ENCODE data around the gene STOM.
"Not testable (repeated sequence)": the region's sequence is repeated elsewhere in the genome, so short reads cannot be mapped to it uniquely, and the experiment has no call there.

The STOM gene, protein sequence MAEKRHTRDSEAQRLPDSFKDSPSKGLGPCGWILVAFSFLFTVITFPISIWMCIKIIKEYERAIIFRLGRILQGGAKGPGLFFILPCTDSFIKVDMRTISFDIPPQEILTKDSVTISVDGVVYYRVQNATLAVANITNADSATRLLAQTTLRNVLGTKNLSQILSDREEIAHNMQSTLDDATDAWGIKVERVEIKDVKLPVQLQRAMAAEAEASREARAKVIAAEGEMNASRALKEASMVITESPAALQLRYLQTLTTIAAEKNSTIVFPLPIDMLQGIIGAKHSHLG

DNA sequence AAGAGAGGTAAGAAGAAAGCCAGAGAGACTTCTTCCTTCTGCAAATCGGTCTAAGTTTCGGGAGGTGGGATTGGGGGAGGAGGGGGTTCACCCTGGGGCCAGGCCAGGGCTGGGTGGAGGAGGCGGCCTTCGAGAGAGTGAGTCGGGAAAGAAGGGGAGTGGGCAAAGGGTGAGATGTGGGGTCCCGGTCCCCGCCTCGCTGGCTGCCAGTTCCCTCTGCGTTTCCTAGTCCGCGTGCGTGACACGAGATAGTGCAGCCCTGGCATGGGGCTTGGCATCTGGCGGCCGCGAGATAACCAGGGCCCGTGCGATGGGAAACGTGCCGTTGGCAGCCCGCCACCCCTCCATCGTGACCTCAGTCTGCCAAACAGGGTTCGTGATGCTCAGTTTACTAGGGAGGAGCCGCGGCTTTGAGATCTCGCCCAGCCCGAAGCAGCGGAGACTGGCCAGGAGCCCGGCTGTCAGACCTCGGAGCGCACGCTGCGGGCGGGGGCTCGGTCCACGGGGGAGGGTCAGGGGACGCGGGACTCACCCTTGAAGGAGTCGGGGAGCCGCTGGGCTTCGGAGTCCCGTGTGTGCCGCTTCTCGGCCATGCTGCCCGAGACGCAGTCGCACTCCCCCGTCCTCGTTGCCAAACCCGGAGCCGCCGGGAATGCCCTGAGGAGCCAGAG, at the start of gene STOM:
Gene STOM, minus strand, starts transcription at position 656 of the 671 bp plus-strand sequence. Its CDS starts 63 bp downstream, at position 593.
- peak; percentile 69 for DNase-seq (ENCODE audit: low spot score)

DNA sequence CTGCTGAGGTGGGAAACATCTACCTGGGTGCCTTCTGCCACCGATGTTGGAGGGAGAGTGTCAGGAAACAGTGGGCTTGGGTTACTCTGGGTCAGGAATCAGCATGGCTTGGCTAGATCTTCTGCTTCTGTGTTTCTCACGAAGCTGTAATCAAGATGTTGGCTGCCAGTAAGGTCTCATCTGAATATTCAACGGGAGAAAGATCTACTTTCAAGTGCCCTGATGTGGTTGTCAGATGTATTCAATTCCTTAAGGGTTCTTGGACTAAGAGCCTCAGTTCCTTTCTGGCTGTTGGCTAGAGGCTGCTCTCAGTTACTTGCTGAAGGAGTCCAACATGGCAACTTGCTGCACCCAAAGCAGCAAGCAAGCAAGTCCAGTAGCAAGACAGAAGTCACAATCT, 41.9 kb upstream of the STOM start:
- no peak for DNase-seq (ENCODE audit: low spot score)

DNA sequence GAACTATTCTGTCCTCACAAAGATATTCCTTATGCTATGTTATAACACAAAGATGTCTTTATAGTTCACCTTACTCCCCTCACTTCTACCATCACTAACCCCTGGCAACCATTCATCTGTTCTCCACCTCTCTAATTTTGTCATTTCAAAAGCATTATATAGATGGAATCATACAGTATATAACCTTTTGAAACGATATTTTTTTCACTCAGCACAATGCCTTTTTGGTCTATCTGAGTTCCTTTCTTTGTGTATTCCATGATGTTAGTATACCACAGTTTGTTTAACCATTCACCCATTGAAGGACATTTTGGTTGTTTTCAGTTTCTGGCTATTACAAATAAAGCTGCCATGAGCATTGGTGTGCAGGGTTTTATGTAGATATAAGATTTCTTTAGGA, 35.8 kb upstream of the STOM start:
- DNase-seq (ENCODE audit: low spot score) = no peak

DNA sequence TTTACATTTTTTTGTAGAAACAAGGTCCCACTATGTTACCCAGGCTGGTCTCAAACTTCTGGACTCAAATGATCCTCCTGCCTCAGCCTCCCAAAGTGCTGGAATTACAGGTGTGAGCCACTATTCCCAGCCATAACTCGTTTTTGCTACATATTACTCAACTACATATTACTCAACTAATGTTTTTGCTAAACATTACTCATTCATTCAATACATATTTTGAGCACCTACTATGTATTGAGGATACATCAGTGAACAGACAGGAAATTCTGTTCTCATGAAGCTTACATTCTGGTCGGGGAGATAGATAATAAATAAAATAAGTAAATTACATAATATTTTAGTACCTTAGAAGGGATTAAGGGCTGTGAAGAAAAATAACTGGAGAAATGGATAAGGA, 34.9 kb upstream of the STOM start:
- DNase-seq (ENCODE audit: low spot score) = no peak

DNA sequence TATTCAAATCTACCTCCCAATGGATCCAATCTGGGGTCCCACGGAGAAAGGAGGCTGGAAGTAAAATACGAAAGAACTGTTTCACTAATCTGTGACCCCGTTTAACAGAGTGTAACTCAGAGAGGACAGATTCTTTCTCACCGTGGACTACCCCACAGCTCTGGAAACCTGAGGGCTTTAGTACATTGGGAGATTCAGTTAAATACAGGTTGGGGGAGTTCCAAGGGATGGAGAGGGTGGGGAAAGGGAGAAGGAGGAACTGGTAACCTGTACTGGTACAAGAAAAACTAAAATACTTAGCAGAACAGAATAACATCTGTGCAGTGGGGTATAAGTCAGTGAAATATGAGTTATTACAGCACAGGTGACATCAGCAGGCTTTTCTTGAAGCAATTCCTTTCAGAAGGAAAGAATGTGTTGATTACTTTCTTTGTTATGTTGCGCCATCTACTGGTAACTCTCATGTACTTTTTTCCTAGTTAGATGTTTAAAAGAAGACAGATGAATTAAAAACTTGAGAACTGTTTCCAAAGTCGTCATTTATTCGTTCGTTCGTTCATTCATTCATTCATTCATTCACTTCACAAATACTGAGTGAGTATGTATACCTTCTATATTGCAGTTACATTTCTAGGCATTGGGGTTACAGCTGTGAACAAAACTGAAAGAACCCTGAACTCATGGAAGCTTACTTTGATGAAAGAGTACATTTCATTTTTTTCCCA, 30.0 kb upstream of the STOM start:
- peak; percentile 80 for DNase-seq (ENCODE audit: low spot score)

DNA sequence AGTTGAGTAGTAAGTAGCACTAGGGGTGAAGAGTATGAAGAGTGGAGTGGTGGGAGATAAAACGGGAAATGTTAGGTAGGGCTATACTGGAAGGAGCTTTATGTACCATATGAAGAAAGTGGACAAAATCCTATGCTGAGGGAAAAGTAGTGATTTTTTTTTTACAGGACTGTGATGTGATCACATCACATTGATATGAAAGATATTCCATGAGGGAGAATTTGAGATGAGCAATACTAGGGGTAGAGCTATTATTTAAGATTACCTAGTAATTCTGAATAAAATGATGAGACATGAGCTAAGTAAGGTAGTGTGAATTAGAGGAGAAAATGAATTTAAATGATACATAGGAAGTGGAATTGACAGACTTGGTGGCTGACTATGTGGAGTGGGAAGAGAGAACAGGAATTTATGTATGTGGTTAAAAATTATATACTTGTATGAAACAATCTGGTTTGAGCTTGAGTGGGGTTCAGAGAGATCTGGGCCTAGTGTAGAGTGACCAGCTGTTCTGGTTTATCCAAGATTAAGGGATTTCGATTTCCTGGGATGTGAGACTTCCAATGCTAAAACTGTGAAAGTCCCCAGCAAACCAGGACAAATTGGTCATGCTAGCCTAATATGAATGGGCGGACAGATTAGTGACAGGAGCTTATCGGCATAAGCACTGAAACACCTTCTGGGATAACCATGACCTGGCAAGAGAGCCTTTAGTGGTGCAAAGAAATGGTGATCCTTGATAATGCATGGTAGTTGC, 29.3 kb upstream of the STOM start:
- DNase-seq (ENCODE audit: low spot score) = no peak

DNA sequence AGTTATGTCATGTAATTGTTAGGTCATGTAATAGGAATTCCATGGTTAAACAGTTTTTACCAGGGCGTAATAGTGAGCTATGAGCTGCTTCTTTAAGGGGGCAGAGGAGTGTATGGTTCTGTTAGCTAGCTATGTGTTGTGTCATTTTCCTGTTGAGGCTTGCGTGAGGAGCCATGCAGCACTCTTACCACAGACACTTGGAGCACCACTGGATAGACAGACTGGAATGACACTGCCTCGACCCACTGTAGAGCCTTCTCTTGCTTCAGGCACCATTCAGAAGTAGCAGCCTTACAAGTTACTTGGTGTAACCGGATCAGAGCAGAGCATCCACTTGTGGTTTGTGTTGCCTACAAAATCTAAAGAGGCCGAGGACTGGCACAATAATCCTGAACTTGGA, 28.3 kb upstream of the STOM start:
- DNase-seq (ENCODE audit: low spot score) = peak; percentile 78

DNA sequence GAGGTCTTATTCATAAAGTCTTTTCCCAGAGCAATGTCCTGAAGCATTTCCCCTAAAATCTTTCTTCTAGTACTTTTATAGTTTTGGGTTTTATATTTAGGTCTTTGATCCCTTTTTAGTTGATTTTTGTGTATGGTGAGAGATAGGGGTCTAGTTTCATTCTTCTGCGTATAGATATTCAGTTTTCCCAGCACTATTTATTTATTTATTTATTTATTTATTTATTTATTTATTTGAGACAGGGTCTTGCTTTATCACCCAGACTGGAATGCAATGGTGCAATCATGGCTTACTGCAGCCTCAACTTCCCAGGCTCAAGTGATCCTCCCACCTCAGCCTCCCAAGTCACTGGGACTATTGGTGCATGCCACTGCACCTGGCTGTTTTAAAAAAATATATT, 27.2 kb upstream of the STOM start:
- DNase-seq (ENCODE audit: low spot score) = not testable (repeated sequence)

DNA sequence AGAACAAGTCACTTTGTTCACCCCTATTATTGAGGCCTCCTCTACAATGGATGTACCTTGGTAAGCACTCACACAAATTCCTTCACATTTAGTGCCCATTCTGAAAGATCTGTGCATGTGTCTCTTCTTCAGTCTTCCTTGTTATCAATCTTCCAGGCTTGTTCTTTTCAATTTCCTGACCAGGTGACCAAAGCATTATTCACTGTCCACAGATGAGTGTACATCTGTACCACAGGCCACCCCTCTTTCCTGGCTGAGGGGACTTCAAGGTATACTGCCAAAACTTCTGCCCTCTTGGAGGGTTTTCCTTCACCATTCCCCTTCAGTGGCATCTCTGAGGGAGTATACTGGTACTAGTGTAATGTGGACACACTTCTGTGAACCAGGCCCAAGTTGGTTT, 25.5 kb upstream of the STOM start:
- no peak for DNase-seq (ENCODE audit: low spot score)

DNA sequence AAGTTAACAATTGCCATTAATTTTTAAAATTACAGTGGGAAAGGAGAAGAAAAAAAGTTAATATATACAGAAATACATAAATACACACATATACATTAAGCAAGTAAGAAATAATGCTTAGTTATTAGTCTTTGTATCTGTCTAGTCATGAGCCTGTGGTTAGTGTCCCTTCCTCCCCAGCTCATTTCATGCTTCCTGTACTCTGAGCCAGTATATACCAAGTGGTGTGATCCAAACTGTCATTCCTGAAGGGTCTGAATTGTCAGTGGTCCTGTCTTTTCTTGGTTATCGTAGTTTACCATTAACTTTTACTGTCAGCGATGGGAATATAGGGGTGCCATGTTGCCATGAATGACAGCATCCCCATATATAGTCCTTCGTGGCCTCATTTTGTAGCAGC, 24.2 kb upstream of the STOM start:
- no peak for DNase-seq (ENCODE audit: low spot score)

DNA sequence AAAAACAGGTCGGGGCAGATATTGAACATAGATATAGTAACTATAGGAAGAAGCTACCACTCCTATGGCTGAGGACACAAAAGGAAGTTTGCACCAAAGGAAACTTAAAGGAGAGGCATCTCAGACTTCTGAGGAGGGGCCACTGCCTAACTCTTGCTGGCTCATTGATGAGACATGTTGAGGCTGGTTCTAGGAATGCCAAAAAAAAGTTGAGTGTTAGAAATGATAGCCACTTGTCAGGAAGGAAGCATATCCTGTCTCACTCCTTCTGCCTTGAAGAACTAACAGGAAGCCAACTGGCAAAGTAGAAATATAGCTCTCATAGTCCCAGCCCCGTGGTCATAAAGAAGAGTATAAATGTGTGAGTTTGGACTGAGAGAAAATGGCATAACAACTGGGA, 23.3 kb upstream of the STOM start:
- DNase-seq (ENCODE audit: low spot score) = peak; percentile 41

DNA sequence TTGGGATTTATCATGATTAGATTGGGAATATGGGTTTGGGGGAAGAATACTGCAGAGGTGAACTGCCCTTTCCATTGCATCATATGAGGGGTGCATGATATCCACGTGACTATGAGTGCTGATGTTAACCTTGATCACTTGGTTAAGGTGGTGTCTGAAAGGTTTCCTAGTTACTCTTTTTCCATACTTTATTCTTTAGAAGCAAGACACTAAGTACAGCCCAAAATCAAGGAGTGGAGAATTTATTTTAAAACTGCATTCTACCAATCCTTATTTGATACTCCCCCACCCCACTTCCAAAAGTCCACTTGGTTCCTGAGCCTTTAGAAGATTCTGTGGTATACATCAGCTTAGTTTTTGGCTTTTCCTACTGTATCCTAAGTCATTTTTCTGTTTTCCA, 20.3 kb upstream of the STOM start:
- no peak for DNase-seq (ENCODE audit: low spot score)

DNA sequence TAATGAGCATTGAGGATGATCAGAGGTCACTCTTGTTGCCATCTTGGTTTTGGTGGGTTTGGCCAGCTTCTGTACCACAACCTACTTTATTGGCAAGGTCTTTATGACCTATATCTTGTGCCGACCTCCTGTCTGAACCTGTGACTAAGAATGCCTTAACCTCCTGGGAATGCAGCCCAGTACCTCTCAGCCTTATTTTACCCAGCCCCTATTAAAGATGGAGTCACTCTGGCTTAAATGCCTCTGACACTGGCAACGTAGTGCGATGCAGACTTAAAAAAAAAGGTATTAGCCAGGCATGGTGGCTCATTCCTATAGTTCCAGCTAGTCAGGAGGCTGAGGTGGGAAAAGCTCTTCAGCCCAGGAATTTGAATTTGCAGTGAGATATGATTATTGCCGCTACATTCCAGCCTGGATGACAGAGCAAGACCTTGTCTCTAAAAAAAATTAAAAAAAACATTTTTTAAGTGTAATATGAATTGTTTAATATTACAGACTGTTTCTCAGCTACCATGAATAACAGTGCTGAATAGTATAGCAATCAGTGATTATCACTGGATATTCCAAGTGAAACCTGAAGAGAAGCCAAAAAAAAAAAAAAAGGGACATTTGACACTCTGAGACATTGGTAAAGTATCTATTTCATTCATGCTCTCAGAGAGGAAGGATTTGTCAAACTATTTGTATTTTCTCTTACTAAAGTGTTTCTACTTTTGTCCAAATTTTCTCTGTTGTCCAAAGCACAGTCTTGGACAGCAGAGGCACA, 18.3 kb upstream of the STOM start:
- no peak for DNase-seq (ENCODE audit: low spot score)

DNA sequence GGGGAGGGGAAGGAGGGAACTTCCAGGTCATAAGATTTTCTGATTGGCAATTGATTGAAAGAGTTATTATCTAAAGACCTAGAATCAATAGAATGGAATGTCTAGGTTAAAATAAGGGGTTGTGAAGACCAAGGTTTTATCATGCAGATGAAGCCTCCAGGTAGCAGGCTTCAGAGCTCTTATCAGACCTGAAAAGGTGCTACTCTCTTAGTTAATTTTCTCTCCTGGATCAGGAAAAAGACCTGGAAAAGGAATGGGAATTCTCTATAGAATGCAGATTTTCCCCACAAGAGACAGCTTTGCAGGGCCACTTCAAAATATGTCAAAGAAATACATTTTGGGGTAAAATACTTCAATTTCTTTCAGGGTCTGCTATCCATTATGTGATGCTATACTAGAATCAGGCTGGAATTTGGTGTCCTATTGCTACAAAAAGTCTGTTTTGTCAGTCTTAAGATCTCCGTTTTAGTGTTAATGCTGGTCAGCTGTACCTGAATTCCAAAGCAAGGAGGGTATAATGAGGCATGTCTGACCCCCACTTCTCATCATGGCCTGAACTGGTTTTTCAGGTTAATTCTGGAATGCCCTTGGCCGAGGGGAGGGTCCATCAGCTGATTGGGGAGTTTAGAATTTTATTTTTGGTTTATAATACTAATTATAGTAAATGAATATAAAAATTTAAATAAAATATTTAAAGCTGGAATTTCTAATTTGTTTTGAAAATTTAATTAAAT, 16.6 kb upstream of the STOM start:
- DNase-seq (ENCODE audit: low spot score) = no peak

DNA sequence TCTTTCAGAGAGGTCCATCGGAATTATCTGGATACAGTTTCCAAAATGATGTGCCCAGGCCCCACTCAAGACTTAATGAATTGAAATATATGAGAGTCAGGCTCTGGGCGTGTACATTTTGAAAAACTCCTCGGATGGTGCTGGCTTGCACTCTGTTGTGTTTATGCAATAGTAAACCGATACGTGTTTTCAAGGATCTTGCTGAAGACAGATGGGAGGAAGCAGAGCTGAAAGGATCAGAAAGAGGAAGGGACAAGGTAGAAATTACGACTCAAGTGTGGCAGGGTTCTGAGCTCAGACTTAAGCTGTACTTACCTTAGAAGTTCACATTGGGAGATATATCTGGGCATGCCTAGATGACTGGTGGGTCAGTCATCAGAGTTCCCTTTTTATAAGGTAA, 13.7 kb upstream of the STOM start:
- DNase-seq (ENCODE audit: low spot score) = no peak

DNA sequence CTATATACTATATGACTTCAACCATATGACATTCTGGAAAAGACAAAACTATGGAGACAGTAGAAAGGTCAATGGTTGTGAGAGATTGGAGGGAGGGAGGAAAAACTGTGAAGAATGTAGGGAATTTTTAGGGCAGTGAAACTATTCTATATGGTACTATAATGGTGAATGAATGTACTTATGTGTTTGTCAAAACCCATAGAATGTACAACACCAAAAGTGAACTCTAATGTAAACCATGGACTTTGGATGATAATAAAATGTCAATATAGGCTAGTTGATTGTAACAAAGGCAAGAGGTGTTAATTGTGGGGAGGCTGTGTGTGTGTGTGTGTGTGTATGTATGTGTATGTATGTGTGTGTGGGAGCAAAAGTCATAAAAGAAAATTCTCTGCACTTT, 10.8 kb upstream of the STOM start:
- no peak for DNase-seq (ENCODE audit: low spot score)

DNA sequence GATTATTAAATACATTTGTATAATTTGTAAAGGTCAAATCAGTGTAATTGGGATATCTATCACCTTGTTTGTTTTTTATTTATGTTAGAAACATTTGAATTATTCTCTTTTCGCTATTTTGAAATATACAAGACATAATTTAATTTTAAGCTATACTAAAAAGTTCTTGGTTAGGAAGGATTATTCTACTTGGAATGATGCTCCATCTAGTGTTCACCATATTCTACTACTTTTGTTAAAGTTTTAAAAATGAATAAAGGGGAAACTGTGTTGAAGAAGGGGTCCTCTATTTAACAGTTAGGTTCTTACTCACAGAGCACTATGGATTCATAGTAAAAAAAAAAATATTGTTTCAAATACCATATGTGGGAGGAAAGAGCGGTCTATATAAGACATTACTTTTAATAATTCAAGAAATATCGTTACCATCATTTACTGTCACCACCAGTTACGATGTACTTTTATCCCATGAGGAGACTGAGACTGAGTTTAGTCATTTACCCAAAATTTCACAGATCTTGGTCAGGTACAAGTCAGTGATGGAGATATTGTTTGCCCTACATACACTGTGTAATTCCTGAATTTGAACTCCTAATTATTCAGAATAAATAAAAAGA, 6.3 kb upstream of the STOM start:
- DNase-seq (ENCODE audit: low spot score) = no peak

DNA sequence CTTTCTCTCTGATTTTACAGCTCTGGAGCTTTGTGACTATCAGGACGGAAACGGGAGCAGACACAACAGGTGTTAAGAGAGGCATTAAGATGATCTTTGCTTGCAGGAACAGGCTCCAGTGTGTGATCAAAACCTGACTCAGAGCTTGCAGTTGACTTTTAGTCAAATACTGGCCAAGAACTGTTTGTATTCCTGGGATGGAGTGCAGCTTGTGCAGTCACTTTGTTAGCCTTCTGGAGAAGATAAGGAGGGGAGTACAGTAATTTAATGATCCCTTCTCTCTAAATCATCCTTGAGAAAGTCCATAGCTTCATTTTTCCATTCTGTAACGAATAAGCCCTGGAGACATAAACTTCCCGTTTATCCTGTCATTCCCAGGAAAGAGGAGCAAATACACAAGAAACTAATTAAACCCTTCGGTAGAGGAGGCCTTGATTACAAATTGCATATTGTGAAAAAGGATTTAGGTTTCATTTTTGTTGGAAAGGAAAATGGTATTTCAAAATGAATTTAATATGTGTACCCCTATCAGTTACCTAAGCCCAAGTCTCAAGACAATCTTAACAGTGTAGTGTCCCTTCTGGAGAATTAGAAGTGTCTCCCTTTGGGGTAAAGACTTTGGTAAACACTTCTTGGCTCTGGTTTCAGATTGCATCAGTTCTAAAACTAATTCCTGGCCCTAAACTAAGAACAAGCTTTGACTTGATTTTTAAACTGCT, 3.1 kb upstream of the STOM start:
- DNase-seq (ENCODE audit: low spot score) = peak; percentile 20

DNA sequence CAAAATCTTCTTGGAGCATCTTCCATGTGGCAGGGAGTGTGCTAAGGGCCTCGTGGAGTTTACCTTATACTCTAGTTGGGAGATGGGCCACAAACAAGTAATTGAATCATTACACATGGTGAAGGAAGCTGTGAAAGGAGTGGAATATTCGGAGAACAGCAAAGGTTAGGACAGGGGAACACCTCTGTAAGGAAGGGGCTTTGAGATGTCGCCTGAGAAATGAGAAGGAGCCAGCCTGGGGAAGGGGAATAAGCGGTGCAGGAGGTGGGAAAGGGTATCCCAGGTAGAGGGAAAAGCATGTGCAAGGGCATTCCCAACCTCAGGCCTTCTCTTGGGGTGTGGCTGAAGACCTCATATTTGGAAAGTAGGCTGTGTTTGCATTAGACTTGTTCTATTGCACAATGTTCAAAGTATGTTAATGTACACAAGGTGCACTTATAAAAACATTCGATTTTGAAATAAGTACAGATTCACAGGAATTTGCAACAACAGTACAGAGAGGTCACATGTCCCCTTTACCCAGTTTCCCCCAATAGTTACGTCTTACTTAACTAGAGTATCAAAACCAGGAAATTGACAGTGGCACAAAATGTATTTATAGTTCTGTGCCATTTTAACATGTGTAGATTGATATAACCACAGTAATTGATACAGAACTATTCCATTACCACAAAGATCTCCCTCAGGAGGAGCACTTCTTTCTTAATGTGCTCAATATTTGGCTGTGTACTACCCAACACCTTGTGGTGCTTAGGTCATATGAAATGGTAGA, 2.4 kb upstream of the STOM start:
- no peak for DNase-seq (ENCODE audit: low spot score)

Data from kidney tubule cell (primary cell).